ENCODE results near the gene TPMT. TPM values are rescaled to one million over a fixed set of nuclear protein-coding genes. Genes with fewer than 3 reads are reported as not detected.

TPMT gene
- total and polyA plus RNA-seq, 4 donors: 10.3 to 28.6 (median 25.7) TPM

- DNase-seq (ENCODE audit: low spot score): no peak
- no peaks in the 10 kb centered on the region for H3K4me1 ChIP-seq (ENCODE audit: control insufficient read depth in 4 of 4, insufficient read depth in 4 of 4, low read length in 3 of 4)
- WGBS: 98% methylated on average over 1 of the region's 1 CpG
- no peak overlapping the region for H3K4me3 ChIP-seq (ENCODE audit: low read depth in 1 of 3, low read length in 3 of 3)
- no peaks in the 10 kb centered on the region for H3K36me3 ChIP-seq (ENCODE audit: control insufficient read depth in 4 of 4, insufficient read depth in 3 of 4, low read depth in 1 of 4, low read length in 3 of 4)
- no peak overlapping the region for H3K9ac ChIP-seq (ENCODE audit: low read depth in 1 of 2, low read length in 2 of 2)
- H3K27me3 ChIP-seq (ENCODE audit: control insufficient read depth in 4 of 4, insufficient read depth in 4 of 4, low read length in 3 of 4): no peaks in the 10 kb centered on the region
- TF ChIP-seq REST (IDR thresholded peaks at IDR 0.05) (no peak), RXRA (IDR thresholded peaks at IDR 0.05) (no peak)
- H3K27ac ChIP-seq (ENCODE audit: low read depth in 1 of 2, low read length in 2 of 2): no peak overlapping the region
- peaks cover 0 to 3% (median 0%) of the 10 kb centered on the region in 4 donors for H3K9me3 ChIP-seq (ENCODE audit: control insufficient read depth in 4 of 4, low read length in 3 of 4)
Measured at GRCh38 chr6:18107061-18107460, 47.8 kb downstream of the TPMT start.

- Histone ChIP-seq H3K9ac (ENCODE audit: low read depth in 1 of 2, low read length in 2 of 2) (no peak overlapping the region), H3K27ac (ENCODE audit: low read depth in 1 of 2, low read length in 2 of 2) (no peak overlapping the region), H3K9me3 (ENCODE audit: control insufficient read depth in 4 of 4, low read length in 3 of 4) (peaks cover 0 to 3% (median 0%) of the 10 kb centered on the region in 4 donors), H3K36me3 (ENCODE audit: control insufficient read depth in 4 of 4, insufficient read depth in 3 of 4, low read depth in 1 of 4, low read length in 3 of 4) (no peaks in the 10 kb centered on the region), H3K4me1 (ENCODE audit: control insufficient read depth in 4 of 4, insufficient read depth in 4 of 4, low read length in 3 of 4) (no peaks in the 10 kb centered on the region), H3K27me3 (ENCODE audit: control insufficient read depth in 4 of 4, insufficient read depth in 4 of 4, low read length in 3 of 4) (no peaks in the 10 kb centered on the region), H3K4me3 (ENCODE audit: low read depth in 1 of 3, low read length in 3 of 3) (no peak overlapping the region)
- no peak for TF ChIP-seq MAX (IDR thresholded peaks at IDR 0.05)
- no peak for TF ChIP-seq TAF1 (conservative IDR thresholded peaks at IDR 0.05)
- no peak for TF ChIP-seq RAD21 (IDR thresholded peaks at IDR 0.05)
- TF ChIP-seq YY1 (IDR thresholded peaks at IDR 0.05): no peak
- TF ChIP-seq HNF4G (IDR thresholded peaks at IDR 0.05): no peak
- no peak for TF ChIP-seq GABPA (IDR thresholded peaks at IDR 0.05 in 1 of 2, conservative IDR thresholded peaks at IDR 0.05 in 1 of 2)
- TF ChIP-seq REST (IDR thresholded peaks at IDR 0.05): no peak
- no peak for TF ChIP-seq ATF3 (IDR thresholded peaks at IDR 0.05)
- TF ChIP-seq EGR1 (IDR thresholded peaks at IDR 0.05; ENCODE audit: low read depth in 2 of 2): no peak
- TF ChIP-seq SP1 (IDR thresholded peaks at IDR 0.05): no peak
- TF ChIP-seq RXRA (IDR thresholded peaks at IDR 0.05): no peak
- TF ChIP-seq HNF4A (conservative IDR thresholded peaks at IDR 0.05): no peak
- TF ChIP-seq NR2F2 (IDR thresholded peaks at IDR 0.05): no peak
- no peak for TF ChIP-seq FOXA1 (IDR thresholded peaks at IDR 0.05)
- TF ChIP-seq CTCF (IDR thresholded peaks at IDR 0.05; ENCODE audit: low read depth, low read length, missing input control): no peak
- DNase-seq (ENCODE audit: low spot score): no peak
- 93% methylated on average over 6 of the region's 6 CpGs for WGBS
Measured at GRCh38 chr6:18102783-18103509, 51.9 kb downstream of the TPMT start.

All from liver (tissue), 9 donors.